WERI-Rb-1 (cell line): ENCODE results near the gene WFDC1.

Experiments used
- DNase-seq: peaks from one replicate; pipeline ENCODE4 v3.0.0-alpha.2; 2020
- H3K27ac ChIP-seq: fragments of 250-450 bp; sonication (Bioruptor Pico); 2 replicates; pipeline ENCODE4 v1.5.1; 2020; ENCODE audit warnings: mild to moderate bottlenecking, moderate library complexity
- H3K27me3 ChIP-seq: fragments of 250-450 bp; sonication (Bioruptor Pico); 2 replicates; pipeline ENCODE4 v1.5.1; 2021; ENCODE audit warnings: mild to moderate bottlenecking, low read depth, moderate library complexity; ENCODE audit not compliant: insufficient read depth, severe bottlenecking
- H3K36me3 ChIP-seq: fragments of 250-450 bp; sonication (Bioruptor Pico); 2 replicates; pipeline ENCODE4 v1.5.1; 2020; ENCODE audit warnings: mild to moderate bottlenecking, moderate library complexity
- H3K4me3 ChIP-seq: 2 replicates; pipeline ENCODE4 v1.5.1; 2011; ENCODE audit warnings: low read depth, mild to moderate bottlenecking, control low read depth, low read length
- H3K9me3 ChIP-seq: fragments of 250-450 bp; sonication (Bioruptor Pico); 2 replicates; pipeline ENCODE4 v1.5.1; 2021; ENCODE audit warnings: mild to moderate bottlenecking, moderate library complexity; ENCODE audit not compliant: severe bottlenecking
- CTCF ChIP-seq: IDR thresholded peaks from 2 replicates; pipeline ENCODE4 v1.5.1; 2011; ENCODE audit warnings: low read depth, mild to moderate bottlenecking, control low read depth, inconsistent platforms, low read length

The WFDC1 gene

DNA sequence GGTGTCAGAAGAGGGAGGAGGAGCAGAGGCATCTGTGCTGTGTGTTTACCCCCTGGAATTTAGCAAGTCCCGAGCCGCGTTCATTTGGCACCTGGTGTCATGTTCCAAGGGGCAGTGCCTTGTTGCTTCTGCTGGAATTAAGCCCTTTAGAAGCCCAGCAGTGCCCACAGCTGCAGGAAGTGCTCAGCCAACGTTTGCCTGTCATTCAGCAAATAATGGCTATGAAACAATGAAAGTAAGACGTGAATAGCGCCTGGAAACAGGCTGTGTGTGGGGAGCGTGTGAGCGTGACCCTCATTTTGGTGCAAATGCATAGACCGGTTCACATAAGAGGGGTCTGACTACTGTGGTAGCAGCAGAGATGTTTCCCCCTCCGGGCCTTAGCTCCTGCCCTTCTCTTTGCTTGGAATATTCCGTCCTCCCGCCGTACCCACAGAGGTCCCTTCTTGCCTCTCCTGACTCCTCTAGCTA, 67.8 kb downstream of the WFDC1 start:
- DNase-seq = no peak
- no peak for TF ChIP-seq CTCF
- H3K36me3 ChIP-seq = no peaks in the 10 kb centered on the region

GRCh38 chr16:84366208-84366607, 71.5 kb downstream of the WFDC1 start:
- H3K27ac ChIP-seq = no peak overlapping the region
- no peaks in the 10 kb centered on the region for H3K36me3 ChIP-seq
- TF ChIP-seq CTCF = no peak
- no peaks in the 10 kb centered on the region for H3K27me3 ChIP-seq
- no peaks in the 10 kb centered on the region for H3K9me3 ChIP-seq
- no peak for DNase-seq
- no peak overlapping the region for H3K4me3 ChIP-seq

More for the DNA sequence above, 67.8 kb downstream of the WFDC1 start:
- Histone ChIP-seq H3K9me3 (no peaks in the 10 kb centered on the region), H3K4me3 (no peak overlapping the region), H3K27me3 (no peaks in the 10 kb centered on the region), H3K27ac (no peak overlapping the region)

DNA sequence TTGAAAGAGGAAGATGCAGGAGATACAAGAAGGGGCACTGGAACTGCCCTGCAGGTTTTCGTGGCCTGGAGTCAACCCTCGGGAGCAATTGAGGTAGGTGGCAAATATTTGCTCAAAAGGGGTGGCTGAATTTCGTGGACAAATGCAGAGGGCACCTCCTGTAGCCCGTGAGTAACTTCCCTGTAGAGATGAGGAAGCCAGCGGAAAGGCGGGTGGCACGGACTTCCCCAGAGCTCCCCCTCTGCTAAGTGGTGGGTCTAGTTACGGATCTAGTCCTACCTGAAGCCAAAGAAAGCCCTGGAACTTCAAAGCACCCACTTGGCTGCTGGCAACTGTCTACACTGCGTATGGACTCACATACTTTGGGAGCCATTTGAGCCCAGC, 72.6 kb downstream of the WFDC1 start:
- no peak overlapping the region for H3K4me3 ChIP-seq
- no peaks in the 10 kb centered on the region for H3K27me3 ChIP-seq

GRCh38 chr16:84367750-84368307, 73.2 kb downstream of the WFDC1 start:
- no peaks in the 10 kb centered on the region for H3K36me3 ChIP-seq
- no peak for DNase-seq
- TF ChIP-seq CTCF = no peak
- no peaks in the 10 kb centered on the region for H3K9me3 ChIP-seq
- H3K27ac ChIP-seq = no peak overlapping the region
- no peaks in the 10 kb centered on the region for H3K27me3 ChIP-seq
- H3K4me3 ChIP-seq = no peak overlapping the region

More for the DNA sequence above, 72.6 kb downstream of the WFDC1 start:
- DNase-seq = no peak
- TF ChIP-seq CTCF = no peak
- Histone ChIP-seq H3K36me3 (no peaks in the 10 kb centered on the region), H3K9me3 (no peaks in the 10 kb centered on the region), H3K27ac (no peak overlapping the region)

GRCh38 chr16:84368308-84368996, 73.8 kb downstream of the WFDC1 start, which contains the start of gene ATP2C2:
ATP2C2 (plus strand) TSS chr16:84368538; CDS start chr16:84368616, 78 bp downstream.
- DNase-seq = no peak
- Histone ChIP-seq H3K27ac (no peak within 1 kb of the TSS), H3K27me3 (no peaks in the 10 kb centered on the region), H3K9me3 (no peaks in the 10 kb centered on the region), H3K36me3 (no peaks in the 10 kb centered on the region), H3K4me3 (no peak within 1 kb of the TSS)
- no peak for TF ChIP-seq CTCF

DNA sequence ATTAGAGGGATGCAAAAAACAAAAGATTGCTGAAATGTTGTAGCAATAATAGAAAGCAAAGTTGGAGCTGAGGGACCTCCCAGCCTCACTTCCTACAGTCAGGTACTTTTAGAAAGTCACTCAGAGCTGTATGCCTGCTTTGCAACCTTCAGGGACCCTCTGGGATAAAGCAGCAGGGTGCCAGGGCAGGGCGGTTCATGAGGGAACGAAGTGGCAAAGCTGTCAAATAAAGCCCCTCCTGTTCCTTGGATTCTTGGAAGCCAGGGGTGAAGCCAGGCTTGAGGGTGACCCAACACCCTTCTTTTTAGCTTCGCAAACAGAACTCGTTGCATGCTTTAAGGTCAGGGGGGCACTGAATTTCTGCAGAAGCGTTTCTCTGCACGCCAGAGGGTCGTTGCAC, 74.4 kb downstream of the WFDC1 start:
- no peak overlapping the region for H3K27ac ChIP-seq
- peak; percentile 11 for DNase-seq
- no peaks in the 10 kb centered on the region for H3K27me3 ChIP-seq
- no peak overlapping the region for H3K4me3 ChIP-seq
- H3K36me3 ChIP-seq = no peaks in the 10 kb centered on the region
- no peaks in the 10 kb centered on the region for H3K9me3 ChIP-seq
- no peak for TF ChIP-seq CTCF
